GM18907 (cell line): ENCODE data around the gene NAT8L.

ENCODE experiments used
- ATAC-seq: cut with Tn5 transposase; IDR thresholded peaks from one replicate; pipeline ENCODE4 v1.9.1; 2021; ENCODE audit warnings: mild to moderate bottlenecking, moderate library complexity; ENCODE audit not compliant: unreplicated experiment

The NAT8L gene

DNA sequence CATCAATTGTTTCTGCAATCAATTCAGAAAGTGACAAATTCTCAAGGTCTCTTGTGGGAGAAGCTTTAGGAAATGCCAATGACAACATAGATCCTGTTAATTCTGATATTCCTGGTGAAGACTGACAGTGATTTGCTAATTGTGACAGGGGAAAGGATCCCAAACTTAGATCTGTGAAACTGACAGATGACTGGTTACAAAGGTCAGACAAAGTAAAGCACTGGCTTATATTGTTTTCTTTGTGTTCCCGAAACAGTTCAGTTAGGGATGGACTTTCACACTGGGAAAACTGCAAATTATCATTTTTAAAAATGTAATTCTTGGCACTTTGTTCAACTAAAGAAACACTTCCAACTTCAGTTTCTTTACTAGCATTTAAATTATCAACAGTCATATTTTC lies 30.1 kb downstream of the NAT8L start:
- no peak for ATAC-seq

DNA sequence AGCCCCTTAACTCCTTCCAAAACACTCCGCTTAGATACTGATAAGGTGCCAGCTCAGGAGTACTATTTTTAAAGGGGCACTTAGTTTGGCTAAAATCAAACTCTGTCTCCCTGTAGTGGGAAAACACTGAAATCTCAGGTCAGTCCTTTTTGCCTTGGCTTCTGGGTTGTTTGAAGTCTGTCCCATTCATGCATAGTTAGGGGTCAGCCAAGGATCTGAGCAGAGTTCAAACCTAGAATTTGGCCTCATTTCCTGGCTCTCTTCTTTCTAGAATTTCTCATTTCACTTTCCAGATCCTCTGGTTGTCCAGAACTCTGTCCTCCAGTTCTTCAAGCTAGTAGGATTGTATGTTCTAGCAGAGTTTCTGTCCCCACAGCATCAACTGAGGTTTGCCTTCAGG lies 31.5 kb downstream of the NAT8L start:
- ATAC-seq, result no peak

DNA sequence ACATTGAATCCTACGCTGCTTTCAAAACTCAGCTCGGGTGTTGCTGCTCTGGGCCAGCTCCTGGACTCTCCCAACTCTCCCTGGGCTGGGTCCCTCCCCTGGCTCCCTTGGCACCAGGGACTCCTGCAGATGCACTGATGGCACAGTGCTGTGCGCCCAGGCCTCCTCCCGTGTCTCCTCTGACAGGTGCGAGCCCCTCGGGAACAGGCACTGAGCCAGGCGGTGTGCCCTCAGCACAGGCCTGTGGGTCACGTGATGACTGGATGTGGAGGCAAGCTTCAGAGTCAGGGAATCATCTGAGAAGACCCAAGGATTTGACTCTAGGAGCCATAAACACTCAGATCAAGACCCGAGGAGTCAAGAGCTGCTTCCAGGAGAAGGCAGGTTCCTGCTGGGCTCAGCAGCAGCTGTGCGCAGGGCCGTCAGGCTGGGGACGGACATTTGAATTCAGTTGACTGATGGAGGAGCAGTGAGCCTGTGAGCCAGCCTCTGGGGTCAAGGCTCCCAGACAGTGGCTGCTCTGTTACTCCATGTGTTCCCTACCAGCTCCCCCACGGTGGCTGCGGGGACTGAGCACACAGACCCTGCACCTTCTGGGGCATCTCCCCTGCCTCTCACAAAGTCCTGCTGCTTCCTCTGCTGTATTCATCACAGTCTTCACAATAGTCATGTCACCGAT lies 33.0 kb downstream of the NAT8L start:
- no peak for ATAC-seq

DNA sequence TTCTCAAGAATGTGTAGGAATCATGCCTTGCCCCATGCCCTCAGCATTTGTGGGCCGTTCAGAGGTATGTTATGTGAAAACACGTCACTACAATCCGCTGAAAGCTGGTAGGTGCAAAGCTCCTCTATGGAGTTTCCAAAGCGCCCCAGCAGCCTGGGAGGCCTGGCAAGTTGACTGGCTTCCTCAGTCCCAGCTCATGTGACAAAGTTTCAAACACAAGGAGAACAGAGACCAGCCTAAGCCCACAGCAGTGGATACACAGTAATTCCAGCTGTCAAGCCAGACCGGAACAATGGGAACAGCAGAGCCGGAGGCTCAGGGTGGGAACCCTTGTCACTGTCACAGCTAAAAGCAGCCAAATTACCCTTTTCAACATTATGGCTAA lies 33.5 kb downstream of the NAT8L start:
- no peak for ATAC-seq

DNA sequence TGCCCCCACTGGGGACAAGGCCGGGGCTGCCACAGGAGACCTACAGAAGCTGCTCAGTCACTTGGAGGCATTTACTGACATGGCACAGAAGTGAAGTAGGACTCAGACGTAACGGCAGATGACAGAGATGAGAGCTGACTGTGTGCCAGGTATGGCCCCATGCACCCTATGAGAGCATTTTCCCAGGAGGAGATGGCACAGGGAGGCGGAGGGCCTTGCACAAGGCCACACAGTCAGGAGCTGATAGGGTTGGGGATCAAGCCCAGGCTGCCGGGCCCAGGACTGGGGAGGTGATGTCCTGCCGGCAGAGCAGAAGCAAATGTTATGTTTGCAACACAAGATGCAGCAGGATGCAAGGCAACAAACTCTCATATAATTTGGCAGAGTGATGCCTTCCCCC lies 34.1 kb downstream of the NAT8L start:
- ATAC-seq, result no peak

DNA sequence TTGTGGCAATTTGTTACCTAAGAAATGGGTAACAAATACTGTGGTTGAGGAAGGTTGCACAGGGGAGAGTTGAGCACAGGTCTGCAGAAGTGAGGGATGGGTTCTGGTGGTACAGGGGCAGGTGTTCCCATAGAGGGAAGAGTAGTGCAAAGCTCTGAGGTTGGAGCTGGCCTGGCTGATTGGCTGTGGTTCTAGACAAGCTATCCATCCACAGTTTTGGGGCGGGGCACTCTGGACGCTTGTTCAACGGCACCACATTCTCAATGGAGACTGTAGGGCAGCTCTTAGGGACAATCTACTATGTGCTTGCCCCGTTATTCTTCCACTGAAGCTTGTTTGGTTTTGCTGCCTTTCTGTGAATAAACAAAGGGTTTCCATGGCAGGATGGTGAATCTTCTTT lies 35.4 kb downstream of the NAT8L start:
- no peak for ATAC-seq

DNA sequence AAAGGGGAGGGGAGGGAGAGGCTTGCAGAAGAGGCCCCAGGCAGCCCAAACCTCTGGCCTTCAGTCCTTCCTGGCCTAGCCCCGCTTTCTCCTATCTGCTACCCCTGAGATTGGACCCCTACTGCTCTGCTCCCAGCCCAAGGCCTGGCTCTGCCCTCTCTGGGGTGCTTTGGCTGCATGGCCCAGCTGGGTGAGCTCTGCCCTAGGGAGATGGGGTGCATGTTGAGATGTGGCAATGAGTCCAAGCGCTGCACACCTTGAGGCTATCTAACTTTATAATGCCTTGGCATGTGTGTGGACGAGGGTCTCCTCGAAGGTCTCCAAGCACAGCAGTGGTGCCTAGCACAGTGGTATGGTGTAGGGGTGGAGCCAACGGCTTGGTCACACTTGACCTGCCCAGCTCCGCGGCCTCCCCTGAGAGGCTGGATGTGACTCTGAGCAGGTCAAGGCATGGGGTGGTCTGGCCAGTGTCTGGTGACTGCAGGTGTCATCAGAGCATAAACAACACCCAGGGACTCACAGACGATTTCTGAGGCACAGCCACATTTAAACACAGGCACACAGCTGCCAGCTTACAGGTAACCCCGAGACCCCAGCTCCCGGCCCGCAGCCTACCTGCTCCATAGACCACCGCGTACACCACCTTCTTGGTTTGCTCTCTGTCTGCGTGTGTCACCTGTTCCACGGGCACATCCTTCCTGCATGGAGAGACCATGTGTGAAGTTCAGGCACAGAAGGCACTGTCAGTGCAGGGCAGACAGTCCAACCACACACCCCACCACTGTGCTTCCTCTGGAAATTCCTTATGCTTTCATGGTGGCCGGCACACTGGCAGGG lies 36.3 kb downstream of the NAT8L start:
- ATAC-seq, result no peak

DNA sequence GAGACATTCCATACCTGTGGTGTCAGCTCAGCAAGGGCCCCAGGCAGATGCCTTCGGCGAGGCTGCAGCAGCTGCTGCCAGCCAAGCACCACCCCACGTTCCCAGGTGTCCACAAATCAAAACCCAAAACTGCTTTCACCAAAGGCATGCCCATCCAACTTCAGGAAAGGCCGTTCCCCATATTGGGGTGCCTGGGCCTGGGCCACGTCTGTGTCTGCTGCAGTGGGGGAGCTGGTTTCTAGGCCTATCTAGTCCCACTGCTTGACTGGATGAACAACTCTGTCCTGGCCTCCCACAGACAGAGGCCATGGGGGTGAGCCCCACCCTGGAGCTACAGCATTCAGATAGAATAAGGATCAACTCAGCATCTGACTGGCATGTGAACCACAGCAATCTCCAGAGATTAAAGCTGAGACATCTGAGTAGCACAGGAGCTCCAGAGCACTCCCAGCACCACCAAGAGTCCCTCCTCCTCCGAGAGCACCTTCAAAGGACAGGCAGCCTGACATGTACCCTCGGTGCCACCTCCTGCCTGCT lies 37.0 kb downstream of the NAT8L start:
- ATAC-seq, result no peak

DNA sequence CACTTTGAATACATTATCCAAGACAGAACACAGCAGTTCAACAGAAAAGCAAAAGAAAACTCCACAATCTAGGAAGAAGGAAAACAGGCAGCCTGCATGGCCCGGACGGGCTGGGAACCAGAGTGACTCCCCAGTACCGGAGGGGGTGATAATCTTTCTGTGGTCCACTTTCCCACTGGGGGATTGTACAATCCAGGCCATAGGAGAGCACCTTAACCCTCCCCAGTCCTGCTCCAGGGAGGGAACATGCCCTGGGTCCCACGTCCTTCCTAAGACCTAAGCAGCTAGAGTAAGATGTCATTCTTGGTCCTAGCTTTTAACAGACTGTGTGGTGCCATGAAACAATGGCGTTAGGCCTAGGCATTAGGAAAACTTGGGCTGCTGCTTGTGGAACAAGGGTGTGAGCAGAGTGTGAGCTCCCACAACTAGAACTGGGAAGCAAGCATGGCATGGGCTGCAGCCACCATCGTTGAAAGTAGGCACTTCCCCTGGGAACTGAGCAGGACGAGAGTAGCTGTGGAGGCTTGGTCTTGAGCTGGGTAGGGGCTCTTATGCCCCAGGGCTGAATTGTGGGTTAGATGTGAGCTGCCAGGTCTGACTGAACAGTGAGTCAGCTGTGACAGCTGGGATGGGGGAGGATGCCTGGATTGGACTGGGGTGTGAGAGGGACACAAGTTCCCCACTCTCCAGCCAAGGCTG lies 42.4 kb downstream of the NAT8L start:
- ATAC-seq, result no peak

DNA sequence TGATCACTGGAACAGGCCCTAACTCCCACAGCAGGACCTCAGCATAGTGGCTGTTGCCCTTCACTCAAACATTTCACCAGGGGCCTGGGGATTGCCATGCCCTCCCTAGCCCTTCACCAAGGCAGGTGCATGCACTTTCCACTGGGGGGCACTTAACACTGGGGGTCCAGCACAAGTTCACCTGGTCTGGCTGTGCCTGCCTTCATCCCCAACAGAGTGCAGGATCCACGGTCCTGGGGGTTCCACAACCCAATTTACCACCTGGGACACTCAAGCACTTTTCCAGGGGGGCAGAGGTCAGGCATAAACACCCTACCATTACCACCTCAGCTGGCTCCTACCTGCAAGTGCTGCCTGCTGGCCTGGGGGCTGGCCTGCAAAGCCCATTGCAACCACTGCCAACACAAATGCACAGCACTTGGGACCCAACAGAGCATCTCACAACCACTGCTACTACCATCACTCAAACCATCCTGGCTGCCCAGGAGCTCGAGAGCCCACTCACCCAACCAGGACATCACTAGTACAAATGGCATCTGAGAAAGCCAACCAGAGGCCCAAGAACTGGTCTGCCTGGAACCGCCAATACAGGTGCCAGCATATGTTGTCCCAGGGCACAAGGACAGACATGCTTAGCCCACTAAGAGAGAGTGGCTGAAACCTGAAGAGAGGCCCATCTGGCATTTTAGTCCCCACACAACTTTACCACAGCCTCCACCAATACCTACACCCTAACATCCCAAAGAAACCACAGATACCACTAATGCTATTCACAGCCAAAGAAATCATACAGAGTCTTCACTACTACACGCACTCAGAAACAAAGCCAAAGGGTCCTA lies 43.1 kb downstream of the NAT8L start:
- no peak for ATAC-seq

DNA sequence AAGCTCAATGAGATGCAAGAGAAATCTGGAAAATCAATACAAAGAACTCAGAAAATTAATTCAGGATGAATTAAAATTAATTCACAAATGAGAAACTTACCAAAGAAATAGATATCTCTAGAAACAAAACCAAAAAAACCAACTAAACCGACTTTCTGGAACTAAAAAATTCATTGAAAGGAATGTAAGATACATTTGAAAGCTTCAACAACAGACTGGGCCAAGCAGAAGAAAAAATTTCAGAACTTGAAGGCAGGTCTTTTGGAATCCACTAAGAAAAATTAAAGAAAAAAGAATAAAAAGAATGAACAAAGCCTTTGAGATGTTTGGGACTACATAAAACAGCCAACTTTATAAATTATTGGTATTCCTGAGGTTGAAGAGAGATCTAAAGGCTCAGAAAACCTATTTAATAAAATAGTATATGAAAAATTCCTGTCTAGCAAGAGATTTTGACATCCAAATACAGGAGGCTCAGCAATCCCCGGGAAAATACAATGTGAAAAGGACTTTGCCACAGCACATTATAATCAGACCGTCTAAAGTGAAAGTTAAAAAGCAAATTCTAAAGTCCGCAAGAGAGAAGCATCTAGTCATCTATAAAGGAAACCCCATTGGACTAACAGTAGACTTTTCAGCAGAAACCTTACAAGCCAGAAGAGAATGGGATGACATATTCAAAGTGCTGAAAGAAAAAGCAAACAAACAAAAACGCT lies 44.2 kb downstream of the NAT8L start:
- ATAC-seq, result no peak

DNA sequence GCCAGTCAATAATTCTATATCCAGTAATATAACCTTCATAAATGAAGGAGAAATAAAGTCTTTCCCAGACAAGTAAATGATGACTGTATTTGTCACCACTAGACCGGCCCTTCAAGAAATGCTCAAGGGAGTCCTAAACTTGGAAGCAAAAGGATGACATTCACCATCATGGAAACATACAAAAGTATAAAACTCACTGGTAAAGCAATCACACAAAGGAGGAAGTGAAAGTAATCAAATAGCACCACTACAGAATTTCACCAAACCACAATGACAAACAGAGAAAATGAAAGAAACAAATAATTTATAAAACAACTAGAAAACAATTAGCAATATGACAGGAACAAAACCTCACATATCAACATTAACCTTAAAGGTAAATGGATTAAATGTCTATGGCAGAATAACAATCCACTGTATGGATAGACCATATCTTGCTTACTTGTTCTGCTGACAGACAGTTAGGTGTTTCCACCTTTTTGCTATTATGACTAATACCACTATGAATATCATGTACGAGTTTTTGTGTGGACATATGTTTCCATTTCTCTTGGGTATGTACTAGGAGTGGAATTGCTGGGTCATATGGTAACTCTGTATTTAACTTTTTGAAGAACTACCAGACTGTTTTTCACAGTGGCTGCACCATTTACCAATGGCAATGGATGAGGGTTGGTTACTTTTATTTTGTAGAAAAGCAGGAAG lies 44.9 kb downstream of the NAT8L start:
- no peak for ATAC-seq

DNA sequence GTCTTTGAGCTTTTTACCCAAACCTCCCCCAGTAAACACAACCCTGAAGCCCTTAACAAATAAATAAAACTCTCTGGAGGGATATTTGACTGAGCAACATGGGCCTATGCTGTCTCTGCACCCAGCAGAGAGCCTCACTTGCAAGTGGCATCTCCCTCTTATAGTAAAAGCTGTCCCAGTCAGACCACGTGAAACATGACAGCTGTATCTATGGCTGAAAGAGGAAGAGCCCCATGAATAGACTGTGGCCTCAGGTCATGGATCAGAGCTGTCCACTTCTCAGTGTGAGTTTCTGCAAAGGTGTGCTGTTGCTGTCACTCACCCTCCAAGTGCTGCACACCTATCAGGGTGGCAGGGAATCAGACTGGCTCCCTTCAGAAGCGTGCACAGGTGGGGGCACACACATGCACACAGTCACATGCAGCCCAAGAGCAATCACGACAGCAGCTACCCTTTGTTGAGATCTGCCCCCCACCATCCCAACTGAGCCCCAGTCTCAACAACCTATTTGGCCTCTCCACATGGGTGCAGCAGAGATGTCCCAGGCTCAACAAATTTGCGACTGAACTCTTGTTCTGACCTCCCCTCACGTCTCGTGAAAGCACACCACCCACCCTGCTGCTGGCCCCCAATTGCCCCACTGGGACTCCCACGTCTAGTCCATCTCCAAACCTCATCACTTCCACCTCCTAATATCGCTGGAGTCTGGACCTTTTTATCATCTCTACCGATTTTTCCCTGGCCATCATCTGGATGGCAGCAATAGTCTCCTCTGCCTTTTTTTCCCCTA lies 45.6 kb downstream of the NAT8L start:
- ATAC-seq, result no peak

DNA sequence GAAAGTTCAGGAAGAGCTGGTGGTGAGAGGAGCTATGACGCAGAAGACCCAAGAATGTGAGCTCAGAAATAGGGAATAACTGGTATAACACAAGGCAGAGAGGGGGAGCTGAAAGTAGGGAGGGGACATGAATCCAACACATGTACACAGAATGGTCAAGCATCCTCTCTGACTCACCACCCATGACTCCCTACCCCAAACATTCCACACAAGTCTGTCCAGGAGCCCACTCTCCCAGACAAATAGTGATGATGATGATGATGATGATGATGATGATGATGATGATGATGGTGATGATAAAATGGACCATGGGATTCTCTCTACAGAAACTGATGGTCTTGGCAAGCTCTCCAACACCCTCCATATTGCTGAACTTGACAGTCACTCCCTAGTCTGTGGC lies 46.4 kb downstream of the NAT8L start:
- ATAC-seq, result no peak

DNA sequence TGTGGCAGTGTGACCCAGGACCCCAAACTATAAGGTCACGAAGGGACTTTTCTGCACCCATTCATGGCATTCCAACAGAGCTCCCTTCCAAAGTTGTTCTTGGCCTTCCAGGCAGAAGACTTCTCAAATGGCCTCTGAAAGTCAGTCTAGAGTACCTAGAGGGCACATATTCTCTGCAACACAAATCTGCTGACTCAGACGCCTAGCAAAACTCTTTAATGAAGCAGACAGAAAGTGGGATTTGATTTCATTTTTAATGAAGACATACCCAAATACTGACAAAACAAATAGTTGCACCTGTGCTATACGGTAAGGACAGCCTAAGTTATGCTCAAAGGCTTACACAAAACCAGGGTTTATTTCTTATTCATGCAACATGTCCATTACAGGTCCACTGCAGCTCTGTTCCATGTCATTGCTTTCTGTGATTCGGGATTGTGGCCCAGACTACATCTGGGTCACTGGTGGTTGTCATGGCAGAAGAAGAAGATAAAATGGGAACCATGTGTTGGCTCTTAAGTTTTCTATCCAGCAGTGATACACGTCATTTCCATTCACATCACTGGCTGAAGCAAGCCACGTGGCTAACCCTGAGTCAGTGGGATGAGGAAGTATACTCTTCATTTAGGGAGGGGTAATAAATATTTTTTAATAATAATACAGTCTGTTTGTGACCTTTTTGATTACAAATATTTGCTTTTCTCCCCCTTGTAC lies 57.7 kb downstream of the NAT8L start:
- no peak for ATAC-seq
